Astrocyte of the cerebellum (primary cell): Measurements from ENCODE around the gene SS18L1.

Experiments used
- DNase-seq: peaks from one replicate; pipeline ENCODE4 v3.0.0-alpha.2; 2011; ENCODE audit warnings: low read depth
- H3K4me3 ChIP-seq: 2 replicates; pipeline ENCODE4 v1.5.1; 2011; ENCODE audit warnings: mild to moderate bottlenecking, low read depth, low read length, moderate library complexity
- in situ Hi-C: cut with HindIII; loops from 2 replicates; pipeline ENCODE4 v1.10.0; 2017; ENCODE audit warnings: low sequenced_read_pairs
- TF ChIP-seq, protein P1 (sequence below): IDR thresholded peaks from 2 replicates; pipeline ENCODE4 v1.5.1; 2012; ENCODE audit warnings: low read length, low read depth, moderate library complexity, mild to moderate bottlenecking; ENCODE audit errors: missing control alignments

SS18L1 gene

DNA sequence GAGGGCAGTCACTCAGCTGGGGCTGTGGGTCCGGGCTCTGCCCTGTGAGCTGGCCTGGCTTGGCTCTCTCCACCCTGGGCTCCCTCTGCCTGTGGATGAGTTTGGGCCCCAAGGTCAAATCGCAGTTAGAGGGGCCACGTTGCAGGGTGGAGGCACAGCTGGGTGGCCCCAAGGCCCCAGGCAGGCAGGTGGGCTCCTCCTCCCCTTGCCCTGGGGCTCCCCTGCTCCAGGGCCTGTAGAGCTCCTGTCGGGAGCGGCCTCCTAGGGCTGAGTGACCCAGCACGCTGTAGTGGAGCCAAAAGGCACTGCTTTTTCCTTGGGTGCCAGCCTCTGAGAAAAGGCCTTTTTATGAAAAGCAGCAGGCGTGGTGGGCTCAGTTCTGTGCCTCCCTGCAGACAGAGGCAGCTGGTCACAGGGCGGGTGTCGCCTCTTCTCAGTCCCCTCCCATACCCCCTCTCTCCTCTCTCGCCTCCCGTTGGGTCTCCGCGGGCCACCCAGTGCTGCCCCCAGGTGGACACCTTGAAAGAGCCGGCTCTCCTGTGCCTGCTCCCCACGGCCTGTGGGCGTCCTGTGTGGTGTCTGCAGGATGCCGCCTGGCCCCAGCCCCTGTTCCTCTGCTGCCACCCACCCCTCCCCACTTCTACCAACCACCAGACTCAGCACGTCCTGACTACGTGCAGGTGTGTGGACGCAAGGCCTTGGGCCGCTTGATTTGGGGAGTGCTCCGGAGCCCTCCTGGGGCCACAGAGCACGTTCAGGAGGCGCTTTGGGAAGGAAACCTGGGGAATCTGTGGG is 13.2 kb downstream of the SS18L1 start:
- in situ Hi-C loops: no loop called here
- TF ChIP-seq, protein P1, sequence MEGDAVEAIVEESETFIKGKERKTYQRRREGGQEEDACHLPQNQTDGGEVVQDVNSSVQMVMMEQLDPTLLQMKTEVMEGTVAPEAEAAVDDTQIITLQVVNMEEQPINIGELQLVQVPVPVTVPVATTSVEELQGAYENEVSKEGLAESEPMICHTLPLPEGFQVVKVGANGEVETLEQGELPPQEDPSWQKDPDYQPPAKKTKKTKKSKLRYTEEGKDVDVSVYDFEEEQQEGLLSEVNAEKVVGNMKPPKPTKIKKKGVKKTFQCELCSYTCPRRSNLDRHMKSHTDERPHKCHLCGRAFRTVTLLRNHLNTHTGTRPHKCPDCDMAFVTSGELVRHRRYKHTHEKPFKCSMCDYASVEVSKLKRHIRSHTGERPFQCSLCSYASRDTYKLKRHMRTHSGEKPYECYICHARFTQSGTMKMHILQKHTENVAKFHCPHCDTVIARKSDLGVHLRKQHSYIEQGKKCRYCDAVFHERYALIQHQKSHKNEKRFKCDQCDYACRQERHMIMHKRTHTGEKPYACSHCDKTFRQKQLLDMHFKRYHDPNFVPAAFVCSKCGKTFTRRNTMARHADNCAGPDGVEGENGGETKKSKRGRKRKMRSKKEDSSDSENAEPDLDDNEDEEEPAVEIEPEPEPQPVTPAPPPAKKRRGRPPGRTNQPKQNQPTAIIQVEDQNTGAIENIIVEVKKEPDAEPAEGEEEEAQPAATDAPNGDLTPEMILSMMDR: peak; percentile 74
- H3K4me3 ChIP-seq: no peak overlapping the region
- DNase-seq: no peak

DNA sequence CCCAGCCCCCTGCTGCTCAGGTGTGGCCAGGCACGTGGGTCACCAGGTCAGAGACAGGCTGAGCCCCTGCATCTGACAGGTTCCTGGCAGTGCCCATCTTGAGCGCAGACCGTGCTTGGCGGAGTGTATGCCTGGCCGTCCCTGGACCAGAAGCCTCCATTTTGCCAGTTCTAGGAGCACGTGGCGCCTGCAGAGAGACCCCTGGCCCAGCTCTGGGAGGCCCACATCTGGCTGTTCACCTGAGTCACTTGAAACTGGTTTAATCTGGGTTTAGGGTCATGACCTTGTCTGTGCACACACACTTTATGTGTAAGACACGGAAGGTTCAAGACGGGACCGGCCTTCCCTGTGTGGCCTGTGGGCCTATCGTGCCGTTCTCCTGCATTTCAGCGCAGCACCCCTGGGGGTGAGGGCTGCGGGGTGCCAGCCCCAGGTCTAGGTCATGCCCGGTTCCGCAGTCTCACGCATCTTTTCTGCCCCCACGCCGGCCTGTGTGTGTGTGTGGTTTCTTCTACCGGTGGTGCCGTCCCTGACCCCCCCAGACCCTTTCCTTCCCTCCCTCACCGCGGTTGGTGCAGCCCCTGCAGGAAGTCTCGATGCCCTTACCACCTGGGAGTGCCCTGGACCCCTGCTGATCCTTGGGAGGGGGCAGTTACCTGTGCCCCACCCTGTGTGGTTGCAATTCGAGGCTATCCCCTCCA is 14.0 kb downstream of the SS18L1 start:
- H3K4me3 ChIP-seq: no peak overlapping the region
- in situ Hi-C loops: no loop called here
- DNase-seq: no peak
- TF ChIP-seq, protein P1: no peak

DNA sequence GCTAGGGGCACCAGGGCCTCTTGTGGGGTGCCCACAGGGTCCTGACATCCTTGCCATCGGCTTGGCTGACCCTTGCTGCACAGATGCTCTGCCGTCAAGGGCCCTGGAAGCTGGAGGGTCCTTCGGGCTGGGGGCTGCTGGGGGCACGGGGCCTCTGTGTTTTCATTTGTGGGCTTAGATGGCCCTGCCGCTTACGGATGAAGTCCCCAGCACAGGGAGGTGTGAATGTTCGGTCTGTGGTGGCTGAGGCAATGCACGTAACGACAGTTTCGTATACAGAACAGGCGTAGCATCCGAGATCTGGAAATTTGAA is 14.5 kb downstream of the SS18L1 start:
- TF ChIP-seq, protein P1: no peak
- DNase-seq: no peak
- in situ Hi-C loops: no loop called here
- H3K4me3 ChIP-seq: no peak overlapping the region

DNA sequence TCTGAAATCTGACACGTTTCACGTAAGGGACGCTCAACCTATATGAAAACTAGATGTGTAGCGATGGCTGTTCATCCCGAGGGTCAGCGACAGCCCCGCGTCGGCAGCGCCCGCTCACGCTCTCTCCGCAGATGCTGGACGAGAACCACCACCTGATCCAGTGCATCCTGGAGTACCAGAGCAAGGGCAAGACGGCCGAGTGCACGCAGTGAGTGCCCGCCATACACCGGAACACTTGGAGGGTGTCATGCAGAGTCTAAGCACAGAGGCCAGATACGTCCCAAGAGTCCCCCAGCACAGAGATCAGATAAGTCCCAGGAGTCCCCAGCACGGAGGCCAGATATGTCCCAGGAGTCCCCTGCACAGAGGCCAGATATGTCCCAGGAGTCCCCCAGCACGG is 15.0 kb downstream of the SS18L1 start:
- in situ Hi-C loops: no loop called here
- no peak for DNase-seq
- H3K4me3 ChIP-seq: no peak overlapping the region
- TF ChIP-seq, protein P1: no peak

DNA sequence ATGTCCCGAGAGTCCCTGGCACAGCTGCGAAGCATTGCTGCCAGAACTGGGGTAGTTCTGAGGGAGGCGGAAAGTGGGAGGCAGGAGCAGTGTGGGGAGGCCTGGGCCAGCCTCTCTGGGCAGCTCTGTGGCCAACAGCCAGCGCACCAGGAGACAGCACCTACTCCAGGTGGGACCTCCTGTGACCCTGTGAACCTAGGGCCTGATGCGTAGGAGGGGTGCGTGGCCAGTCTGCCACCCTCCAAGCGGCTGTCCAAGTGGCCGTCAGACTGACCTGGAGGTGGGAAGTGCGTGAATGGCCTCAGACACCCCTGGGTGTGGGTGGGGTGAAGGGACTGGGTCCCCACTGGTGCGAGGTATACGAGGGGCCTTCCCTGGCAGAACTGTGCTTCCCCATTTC is 15.5 kb downstream of the SS18L1 start:
- no peak overlapping the region for H3K4me3 ChIP-seq
- no peak for DNase-seq
- in situ Hi-C loops: no loop called here
- TF ChIP-seq, protein P1: no peak

DNA sequence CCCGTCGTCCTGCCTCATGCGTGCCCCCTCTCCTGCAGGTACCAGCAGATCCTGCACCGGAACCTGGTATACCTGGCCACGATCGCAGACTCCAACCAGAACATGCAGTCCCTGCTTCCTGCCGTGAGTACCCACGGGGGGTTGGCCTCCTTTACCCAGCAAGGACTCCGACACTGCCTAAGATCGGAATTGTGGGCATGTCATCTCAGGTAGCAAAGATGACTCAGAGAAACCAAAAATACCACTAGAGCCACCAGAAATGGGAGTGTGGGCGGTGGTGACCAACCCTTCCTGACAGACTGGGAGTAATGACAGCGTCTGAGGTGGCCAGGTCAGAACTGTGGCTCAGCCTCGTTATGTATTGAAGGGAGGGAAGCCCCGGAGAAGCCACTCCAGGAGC is 16.3 kb downstream of the SS18L1 start:
- in situ Hi-C loops: no loop called here
- DNase-seq: no peak
- no peak overlapping the region for H3K4me3 ChIP-seq
- TF ChIP-seq, protein P1: no peak
